Caco-2 (cell line): Measurements from ENCODE around the gene CIITA. TPM values are rescaled to one million over a fixed set of nuclear protein-coding genes. Genes with fewer than 3 reads are reported as not detected.

ENCODE experiments used
- BruUV-seq: library from RNA; stranded (reverse); fragments of 400-500 nt; replicated peaks from 2 replicates; lab custom pipeline; 2021; lab: Mats Ljungman, UMichigan
- CTCF ChIA-PET: fragments of 300-600 bp; sonication (Branson Sonifier 250); formaldehyde crosslinking; loops from one replicate; lab custom pipeline; 2022; ENCODE audit warnings: antibody characterized with exemption; lab: Charles Lee
- POLR2A ChIA-PET: fragments of 300-600 bp; sonication (Branson Sonifier 250); formaldehyde crosslinking; loops from one replicate; lab custom pipeline; 2022; ENCODE audit warnings: antibody characterized with exemption; lab: Charles Lee
- DNase-seq, 2 experiments: peaks; one replicate each; pipeline versions ENCODE4 v3.0.0 to v3.0.0-alpha.2; 2020 to 2022
- H3K27me3 ChIP-seq: replicated peaks from 2 replicates; pipeline ENCODE4 v1.6.0; 2011; ENCODE audit warnings: low read length; ENCODE audit not compliant: control insufficient read depth, insufficient read depth
- H3K36me3 ChIP-seq: 2 replicates; pipeline ENCODE4 v1.5.1; 2011; ENCODE audit warnings: low read length; ENCODE audit not compliant: control insufficient read depth, insufficient read depth
- H3K4me1 ChIP-seq: fragments of 250-450 bp; sonication (Bioruptor Pico); 2 replicates; pipeline ENCODE4 v1.5.1; 2020; ENCODE audit warnings: mild to moderate bottlenecking
- H3K4me3 ChIP-seq: 2 replicates; pipeline ENCODE4 v1.5.1; 2011; ENCODE audit warnings: low read depth, mild to moderate bottlenecking, control low read depth, low read length
- H3K9me3 ChIP-seq: fragments of 250-450 bp; sonication (Bioruptor Pico); 2 replicates; pipeline ENCODE4 v1.5.1; 2020; ENCODE audit warnings: mild to moderate bottlenecking, moderate library complexity
- H3K27ac Mint-ChIP-seq: one replicate; pipeline ENCODE4 v1.8.0; 2022; ENCODE audit warnings: mixed read lengths; ENCODE audit not compliant: unreplicated experiment
- H3K27me3 Mint-ChIP-seq: one replicate; pipeline ENCODE4 v1.8.0; 2022; ENCODE audit warnings: mixed read lengths; ENCODE audit not compliant: insufficient read depth, unreplicated experiment
- H3K36me3 Mint-ChIP-seq: one replicate; pipeline ENCODE4 v1.8.0; 2022; ENCODE audit warnings: mild to moderate bottlenecking, mixed read lengths; ENCODE audit not compliant: insufficient read depth, unreplicated experiment
- H3K4me1 Mint-ChIP-seq: one replicate; pipeline ENCODE4 v1.8.0; 2022; ENCODE audit warnings: low read depth, mixed read lengths; ENCODE audit not compliant: unreplicated experiment
- H3K4me3 Mint-ChIP-seq: one replicate; pipeline ENCODE4 v1.8.0; 2022; ENCODE audit warnings: mild to moderate bottlenecking, moderate library complexity, mixed read lengths; ENCODE audit not compliant: unreplicated experiment
- H3K9me3 Mint-ChIP-seq: one replicate; pipeline ENCODE4 v1.8.0; 2022; ENCODE audit warnings: mixed read lengths; ENCODE audit not compliant: unreplicated experiment
- intact Hi-C: fragments of 100-400 bp; cut with micrococcal nuclease; formaldehyde crosslinking; loops from one replicate; pipeline ENCODE4 v1.10.0; 2022; ENCODE audit not compliant: unreplicated experiment
- total RNA-seq: library from RNA; stranded (reverse); gene quantifications from 2 replicates; pipeline ENCODE4 v1.2.3, GENCODE V29; 2022
- TF ChIP-seq, protein P1 (sequence below), 2 experiments: fragments of 200-600 bp in 1 of 2; IDR thresholded peaks; 1 replicate in 1 of 2; 2 replicates in 1 of 2; pipeline versions ENCODE4 v1.5.1 to v1.8.0; 2011 to 2022; ENCODE audit warnings: antibody characterized with exemption in 1 of 2, control low read depth in 1 of 2, inconsistent platforms in 1 of 2, low read depth in 1 of 2, low read length in 1 of 2, mild to moderate bottlenecking in 1 of 2, moderate library complexity in 1 of 2; ENCODE audit not compliant: insufficient read depth in 1 of 2, severe bottlenecking in 1 of 2, unreplicated experiment in 1 of 2

The CIITA gene
- total RNA-seq, 1 experiment from 2014 or later: 0.27 TPM

GRCh38 chr16:10949424-10949970 lies 72.5 kb downstream of the CIITA start:
- Histone ChIP-seq H3K27me3 (no peaks in the 10 kb centered on the region), H3K9me3 (no peaks in the 10 kb centered on the region), H3K36me3 (no peaks in the 10 kb centered on the region), H3K4me3 (no peak overlapping the region), H3K4me1 (peaks cover 22% of the 10 kb centered on the region)
- CTCF ChIA-PET: interaction anchor here (1.0 kb wide), 1 partner anchor 14 kb away, joined by 4 read pairs; no protein-coding TSS in a partner anchor
- intact Hi-C loops: no loop called here
- POLR2A ChIA-PET: no interaction called here
- Mint-ChIP-seq H3K27ac (peak overlapping the region; percentile 36), H3K4me3 (no peak overlapping the region), H3K4me1 (peaks cover 41% of the 10 kb centered on the region), H3K9me3 (no peaks in the 10 kb centered on the region), H3K27me3 (no peaks in the 10 kb centered on the region), H3K36me3 (no peaks in the 10 kb centered on the region)
- DNase-seq: no peak
- TF ChIP-seq, protein P1, sequence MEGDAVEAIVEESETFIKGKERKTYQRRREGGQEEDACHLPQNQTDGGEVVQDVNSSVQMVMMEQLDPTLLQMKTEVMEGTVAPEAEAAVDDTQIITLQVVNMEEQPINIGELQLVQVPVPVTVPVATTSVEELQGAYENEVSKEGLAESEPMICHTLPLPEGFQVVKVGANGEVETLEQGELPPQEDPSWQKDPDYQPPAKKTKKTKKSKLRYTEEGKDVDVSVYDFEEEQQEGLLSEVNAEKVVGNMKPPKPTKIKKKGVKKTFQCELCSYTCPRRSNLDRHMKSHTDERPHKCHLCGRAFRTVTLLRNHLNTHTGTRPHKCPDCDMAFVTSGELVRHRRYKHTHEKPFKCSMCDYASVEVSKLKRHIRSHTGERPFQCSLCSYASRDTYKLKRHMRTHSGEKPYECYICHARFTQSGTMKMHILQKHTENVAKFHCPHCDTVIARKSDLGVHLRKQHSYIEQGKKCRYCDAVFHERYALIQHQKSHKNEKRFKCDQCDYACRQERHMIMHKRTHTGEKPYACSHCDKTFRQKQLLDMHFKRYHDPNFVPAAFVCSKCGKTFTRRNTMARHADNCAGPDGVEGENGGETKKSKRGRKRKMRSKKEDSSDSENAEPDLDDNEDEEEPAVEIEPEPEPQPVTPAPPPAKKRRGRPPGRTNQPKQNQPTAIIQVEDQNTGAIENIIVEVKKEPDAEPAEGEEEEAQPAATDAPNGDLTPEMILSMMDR (IDR thresholded peaks at IDR 0.05; ENCODE audit: insufficient read depth in 1 of 2, low read depth in 1 of 2, low read length in 1 of 2, severe bottlenecking in 1 of 2, unreplicated experiment in 1 of 2): no peak
- BruUV-seq: no TSS peak

DNA sequence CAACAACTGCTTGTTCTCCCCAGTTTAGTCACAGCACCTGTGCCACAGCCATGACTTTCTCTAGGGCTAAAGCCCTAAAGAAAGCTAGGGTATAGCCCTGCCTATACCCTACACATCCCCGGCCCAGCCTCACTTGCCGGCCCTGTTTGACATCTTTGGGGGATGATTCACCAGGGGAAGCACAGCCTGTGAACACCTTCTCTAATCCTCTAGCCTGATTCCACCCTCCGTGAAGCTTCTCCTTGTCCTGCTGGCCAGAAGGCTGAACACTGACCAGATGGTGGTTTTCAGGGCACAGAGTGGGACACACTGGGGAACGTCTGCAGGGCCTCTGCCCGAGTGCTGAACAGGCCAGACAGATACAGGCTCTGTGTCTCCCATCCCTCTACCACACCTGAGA lies 73.4 kb downstream of the CIITA start:
- H3K36me3 Mint-ChIP-seq: no peaks in the 10 kb centered on the region
- H3K4me1 Mint-ChIP-seq: peaks cover 41% of the 10 kb centered on the region
- POLR2A ChIA-PET: interaction anchor here (0.5 kb wide), 1 partner anchor 306 kb away, joined by 3 read pairs; no protein-coding TSS in a partner anchor
- Histone ChIP-seq H3K9me3 (no peaks in the 10 kb centered on the region), H3K4me1 (peaks cover 22% of the 10 kb centered on the region), H3K4me3 (no peak overlapping the region), H3K36me3 (no peaks in the 10 kb centered on the region), H3K27me3 (no peaks in the 10 kb centered on the region)
- H3K4me3 Mint-ChIP-seq: no peak overlapping the region
- H3K9me3 Mint-ChIP-seq: no peaks in the 10 kb centered on the region
- intact Hi-C loops: no loop called here
- H3K27me3 Mint-ChIP-seq: no peaks in the 10 kb centered on the region
- H3K27ac Mint-ChIP-seq: peak overlapping the region; percentile 36
- TF ChIP-seq, protein P1 (IDR thresholded peaks at IDR 0.05; ENCODE audit: insufficient read depth in 1 of 2, low read depth in 1 of 2, low read length in 1 of 2, severe bottlenecking in 1 of 2, unreplicated experiment in 1 of 2): no peak
- DNase-seq: no peak
- no TSS peak for BruUV-seq
- CTCF ChIA-PET: interaction anchor here (1.0 kb wide), 1 partner anchor 162 kb away, joined by 4 read pairs; no protein-coding TSS in a partner anchor

GRCh38 chr16:10951026-10951425 lies 74.0 kb downstream of the CIITA start:
- CTCF ChIA-PET: interaction anchor here (1.0 kb wide), 1 partner anchor 162 kb away, joined by 4 read pairs; no protein-coding TSS in a partner anchor
- H3K4me1 Mint-ChIP-seq: peaks cover 36% of the 10 kb centered on the region
- Histone ChIP-seq H3K9me3 (no peaks in the 10 kb centered on the region), H3K36me3 (no peaks in the 10 kb centered on the region), H3K4me3 (no peak overlapping the region), H3K4me1 (peaks cover 18% of the 10 kb centered on the region), H3K27me3 (no peaks in the 10 kb centered on the region)
- TF ChIP-seq, protein P1 (IDR thresholded peaks at IDR 0.05; ENCODE audit: insufficient read depth in 1 of 2, low read depth in 1 of 2, low read length in 1 of 2, severe bottlenecking in 1 of 2, unreplicated experiment in 1 of 2): no peak
- intact Hi-C loops: no loop called here
- no peak overlapping the region for H3K4me3 Mint-ChIP-seq
- H3K36me3 Mint-ChIP-seq: no peaks in the 10 kb centered on the region
- H3K27ac Mint-ChIP-seq: no peak overlapping the region
- BruUV-seq: no TSS peak
- no peak for DNase-seq
- no peaks in the 10 kb centered on the region for H3K9me3 Mint-ChIP-seq
- no peaks in the 10 kb centered on the region for H3K27me3 Mint-ChIP-seq
- POLR2A ChIA-PET: interaction anchor here (0.5 kb wide), 1 partner anchor 305 kb away, joined by 3 read pairs; no protein-coding TSS in a partner anchor
